ACC112 (cell line): Measurements from ENCODE around the gene SPATA2L.

Experiments
- H2AFZ ChIP-seq: fragments of 200-600 bp; sonication (generic); one replicate; pipeline ENCODE4 v1.6.0; 2017; ENCODE audit warnings: antibody characterized with exemption, low read length; ENCODE audit not compliant: unreplicated experiment
- H3K27ac ChIP-seq: fragments of 200-600 bp; sonication (generic); 2 replicates; pipeline ENCODE4 v1.5.1; 2014; ENCODE audit warnings: low read depth, mild to moderate bottlenecking, antibody characterized with exemption, low read length, moderate library complexity
- H3K27me3 ChIP-seq: fragments of 200-600 bp; sonication (generic); 2 replicates; pipeline ENCODE4 v1.6.1; 2014; ENCODE audit warnings: mild to moderate bottlenecking, antibody characterized with exemption, low read length, moderate library complexity, mixed read lengths; ENCODE audit not compliant: insufficient read depth
- H3K36me3 ChIP-seq: fragments of 200-600 bp; sonication (generic); 2 replicates; pipeline ENCODE4 v1.6.1; 2016; ENCODE audit warnings: mild to moderate bottlenecking, antibody characterized with exemption, low read length, moderate library complexity, mixed read lengths; ENCODE audit not compliant: insufficient read depth
- H3K4me1 ChIP-seq: fragments of 200-600 bp; sonication (generic); one replicate; pipeline ENCODE4 v1.6.1; 2016; ENCODE audit warnings: low read length, mixed read lengths; ENCODE audit not compliant: insufficient read depth, unreplicated experiment, control insufficient read depth
- H3K4me3 ChIP-seq: fragments of 200-600 bp; sonication (generic); 2 replicates; pipeline ENCODE4 v1.5.1; 2014; ENCODE audit warnings: mild to moderate bottlenecking, low read depth, low read length
- H3K79me2 ChIP-seq: fragments of 200-600 bp; sonication (generic); one replicate; pipeline ENCODE4 v1.6.0; 2016; ENCODE audit warnings: low read length; ENCODE audit not compliant: control insufficient read depth, unreplicated experiment, insufficient read depth

SPATA2L gene

GRCh38 chr16:89738072-89738377 lies 36.5 kb upstream of the SPATA2L start:
- no peaks in the 10 kb centered on the region for H3K27me3 ChIP-seq
- H3K79me2 ChIP-seq, result no peaks in the 10 kb centered on the region
- no peak overlapping the region for H3K4me3 ChIP-seq
- peaks cover 13% of the 10 kb centered on the region; the same call in 1 of the 2 replicates for H3K36me3 ChIP-seq
- no peak overlapping the region for H2AFZ ChIP-seq
- no peak overlapping the region for H3K27ac ChIP-seq
- no peaks in the 10 kb centered on the region for H3K4me1 ChIP-seq

GRCh38 chr16:89737341-89738071 lies 36.0 kb upstream of the SPATA2L start:
- H3K36me3 ChIP-seq, result peaks cover 14% of the 10 kb centered on the region; the same call in 1 of the 2 replicates

GRCh38 chr16:89736554-89736953 lies 35.0 kb upstream of the SPATA2L start:
- Histone ChIP-seq H3K27ac (no peak overlapping the region), H3K4me1 (no peaks in the 10 kb centered on the region), H3K36me3 (peaks cover 19% of the 10 kb centered on the region; the same call in 1 of the 2 replicates), H2AFZ (no peak overlapping the region), H3K79me2 (no peaks in the 10 kb centered on the region), H3K4me3 (no peak overlapping the region), H3K27me3 (no peaks in the 10 kb centered on the region)

More at GRCh38 chr16:89737341-89738071, 36.0 kb upstream of the SPATA2L start:
- Histone ChIP-seq H2AFZ (no peak overlapping the region), H3K27ac (no peak overlapping the region), H3K27me3 (no peaks in the 10 kb centered on the region), H3K4me3 (no peak overlapping the region), H3K4me1 (no peaks in the 10 kb centered on the region), H3K79me2 (no peaks in the 10 kb centered on the region)

GRCh38 chr16:89733792-89734191 lies 32.3 kb upstream of the SPATA2L start:
- H3K4me1 ChIP-seq, result no peaks in the 10 kb centered on the region
- H3K27me3 ChIP-seq, result no peaks in the 10 kb centered on the region
- no peak overlapping the region for H3K4me3 ChIP-seq
- peaks cover 20% of the 10 kb centered on the region; the same call in 1 of the 2 replicates for H3K36me3 ChIP-seq
- no peak overlapping the region for H2AFZ ChIP-seq
- H3K27ac ChIP-seq, result no peak overlapping the region
- peaks cover 2% of the 10 kb centered on the region for H3K79me2 ChIP-seq

- Histone ChIP-seq H2AFZ (no peak overlapping the region), H3K27me3 (no peaks in the 10 kb centered on the region), H3K4me3 (no peak overlapping the region), H3K4me1 (no peaks in the 10 kb centered on the region), H3K36me3 (peaks cover 20% of the 10 kb centered on the region; the same call in 1 of the 2 replicates), H3K27ac (no peak overlapping the region), H3K79me2 (peaks cover 2% of the 10 kb centered on the region)
Observed at GRCh38 chr16:89733322-89733721, 31.8 kb upstream of the SPATA2L start.

GRCh38 chr16:89732918-89733242 lies 31.4 kb upstream of the SPATA2L start:
- no peaks in the 10 kb centered on the region for H3K27me3 ChIP-seq
- H3K79me2 ChIP-seq, result peaks cover 2% of the 10 kb centered on the region
- peaks cover 21% of the 10 kb centered on the region; the same call in 1 of the 2 replicates for H3K36me3 ChIP-seq
- H2AFZ ChIP-seq, result no peak overlapping the region
- H3K4me1 ChIP-seq, result no peaks in the 10 kb centered on the region
- H3K27ac ChIP-seq, result no peak overlapping the region
- no peak overlapping the region for H3K4me3 ChIP-seq

GRCh38 chr16:89732142-89732917 lies 30.8 kb upstream of the SPATA2L start:
- Histone ChIP-seq H3K27ac (no peak overlapping the region), H3K27me3 (no peaks in the 10 kb centered on the region), H3K4me3 (no peak overlapping the region), H2AFZ (no peak overlapping the region), H3K36me3 (peaks cover 26% of the 10 kb centered on the region; the same call in 1 of the 2 replicates), H3K79me2 (peaks cover 2% of the 10 kb centered on the region), H3K4me1 (no peaks in the 10 kb centered on the region)

- H3K4me3 ChIP-seq, result no peak overlapping the region
- H3K36me3 ChIP-seq, result peaks cover 31% of the 10 kb centered on the region
- H2AFZ ChIP-seq, result no peak overlapping the region
- no peaks in the 10 kb centered on the region for H3K4me1 ChIP-seq
- H3K79me2 ChIP-seq, result peaks cover 4% of the 10 kb centered on the region
- no peaks in the 10 kb centered on the region for H3K27me3 ChIP-seq
- no peak overlapping the region for H3K27ac ChIP-seq
Observed at GRCh38 chr16:89730610-89731234, 29.2 kb upstream of the SPATA2L start.

GRCh38 chr16:89729863-89730593 lies 28.5 kb upstream of the SPATA2L start:
- no peak overlapping the region for H3K27ac ChIP-seq
- no peak overlapping the region for H3K4me3 ChIP-seq
- peaks cover 31% of the 10 kb centered on the region for H3K36me3 ChIP-seq
- H3K4me1 ChIP-seq, result no peaks in the 10 kb centered on the region
- peaks cover 8% of the 10 kb centered on the region for H3K79me2 ChIP-seq
- no peaks in the 10 kb centered on the region for H3K27me3 ChIP-seq
- no peak overlapping the region for H2AFZ ChIP-seq

- H3K4me3 ChIP-seq, result no peak overlapping the region
- H2AFZ ChIP-seq, result no peak overlapping the region
- H3K79me2 ChIP-seq, result peaks cover 11% of the 10 kb centered on the region
- H3K27me3 ChIP-seq, result no peaks in the 10 kb centered on the region
- H3K4me1 ChIP-seq, result no peaks in the 10 kb centered on the region
- H3K27ac ChIP-seq, result no peak overlapping the region
- peaks cover 31% of the 10 kb centered on the region for H3K36me3 ChIP-seq
Observed at GRCh38 chr16:89729293-89729692, 27.8 kb upstream of the SPATA2L start.
